IPS DF 6.9 (cell line): ENCODE results near the gene PPIE.

Experiments used
- DNase-seq: peaks from one replicate; pipeline ENCODE4 v3.0.0-alpha.2; 2013; ENCODE audit warnings: low read depth, low spot score
- H3K27ac ChIP-seq: one replicate; pipeline ENCODE4 v1.5.1; 2013; ENCODE audit warnings: low read length, control low read depth
- H3K27me3 ChIP-seq: 2 replicates; pipeline ENCODE4 v1.6.1; 2013; ENCODE audit warnings: mild to moderate bottlenecking, low read length; ENCODE audit not compliant: control insufficient read depth, insufficient read depth
- H3K36me3 ChIP-seq: 2 replicates; pipeline ENCODE4 v1.6.1; 2013; ENCODE audit warnings: low read length; ENCODE audit not compliant: control insufficient read depth, insufficient read depth
- H3K4me1 ChIP-seq: 2 replicates; pipeline ENCODE4 v1.6.1; 2013; ENCODE audit warnings: low read length; ENCODE audit not compliant: control insufficient read depth, insufficient read depth
- H3K4me3 ChIP-seq: 2 replicates; pipeline ENCODE4 v1.5.1; 2013; ENCODE audit warnings: mild to moderate bottlenecking, low read length
- H3K9me3 ChIP-seq: 2 replicates; pipeline ENCODE4 v1.6.1; 2013; ENCODE audit warnings: low read length, inconsistent platforms; ENCODE audit not compliant: control insufficient read depth, insufficient read depth
- WGBS: extraction: QIAGEN DNeasy Blood & Tissue Kit; methylation state at CpG from one replicate; pipeline ENCODE4 v1.1.7; 2013; ENCODE audit warnings: mixed read lengths, missing lambda C conversion rate; ENCODE audit not compliant: insufficient read length, insufficient coverage; 5-methylcytosine and 5-hydroxymethylcytosine counted together

PPIE gene

DNA sequence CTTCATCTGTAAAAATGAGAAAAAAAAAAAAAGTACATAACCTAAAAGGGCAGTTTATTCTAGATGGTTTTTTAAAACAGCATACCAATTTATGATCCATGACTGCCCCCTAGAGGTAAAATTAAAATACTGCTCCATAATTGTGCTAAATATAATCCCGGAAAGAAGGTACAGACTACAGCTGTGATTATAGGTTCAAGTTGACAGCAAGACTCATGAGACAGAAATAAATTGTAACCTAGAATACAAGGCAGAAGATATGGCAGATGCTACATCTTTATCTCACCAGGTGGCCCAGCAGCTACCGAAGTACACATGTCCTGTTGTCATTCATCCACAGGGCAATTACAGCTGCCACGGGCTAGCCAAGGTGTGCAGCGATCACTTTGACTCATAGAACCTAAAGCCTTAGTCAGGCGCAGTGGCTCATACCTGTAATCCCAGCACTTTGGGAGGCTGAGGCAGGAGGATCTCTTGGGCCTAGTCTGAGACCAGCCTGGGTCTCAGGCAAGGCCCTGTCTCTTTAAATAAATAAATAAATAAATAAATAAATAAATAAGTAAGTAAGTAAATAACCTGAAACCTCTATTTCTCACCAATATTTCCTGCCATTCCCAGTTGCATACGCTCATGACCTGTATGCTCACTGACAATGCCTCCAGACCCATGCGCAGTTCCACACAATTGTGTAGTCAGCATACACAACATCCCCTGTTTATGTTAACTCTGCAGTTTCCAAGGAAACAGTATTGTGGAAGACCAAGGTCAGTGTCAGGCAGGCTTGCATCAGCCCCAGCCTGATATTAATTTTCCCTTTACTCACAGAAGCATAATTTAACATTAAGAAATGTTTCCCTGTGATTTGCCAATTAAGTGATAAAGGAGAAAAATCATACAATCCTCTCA lies 18.3 kb upstream of the PPIE start:
- no peak overlapping the region for H3K4me3 ChIP-seq
- H3K9me3 ChIP-seq = no peaks in the 10 kb centered on the region
- no peak for DNase-seq
- no CpG with 5 or more reads among the region's 7 CpGs for whole genome bisulfite sequencing
- H3K27ac ChIP-seq = no peak overlapping the region
- H3K27me3 ChIP-seq = peaks cover 30% of the 10 kb centered on the region
- no peaks in the 10 kb centered on the region for H3K36me3 ChIP-seq
- H3K4me1 ChIP-seq = no peaks in the 10 kb centered on the region

DNA sequence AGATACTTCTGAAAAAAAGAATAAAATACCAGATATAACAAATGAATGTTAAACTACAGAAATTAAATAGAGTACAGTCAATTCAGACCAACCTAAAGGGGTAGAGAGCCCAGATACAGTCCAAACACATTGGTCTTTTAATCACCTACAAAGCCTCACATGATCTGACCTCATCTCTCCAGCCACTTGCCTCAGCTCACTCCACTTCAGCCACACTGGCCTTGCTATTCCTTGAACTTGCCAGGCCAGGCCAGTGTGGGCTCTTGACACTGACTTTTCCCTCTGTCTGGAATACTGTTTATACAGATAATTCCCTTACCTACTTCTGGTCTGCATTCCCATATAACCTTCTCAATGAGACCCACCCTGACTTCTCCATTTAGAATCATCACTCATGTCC lies 17.0 kb upstream of the PPIE start:
- H3K36me3 ChIP-seq = no peaks in the 10 kb centered on the region
- H3K27me3 ChIP-seq = peaks cover 26% of the 10 kb centered on the region
- H3K9me3 ChIP-seq = no peaks in the 10 kb centered on the region
- DNase-seq = no peak
- H3K27ac ChIP-seq = no peak overlapping the region
- H3K4me3 ChIP-seq = no peak overlapping the region
- H3K4me1 ChIP-seq = no peaks in the 10 kb centered on the region

DNA sequence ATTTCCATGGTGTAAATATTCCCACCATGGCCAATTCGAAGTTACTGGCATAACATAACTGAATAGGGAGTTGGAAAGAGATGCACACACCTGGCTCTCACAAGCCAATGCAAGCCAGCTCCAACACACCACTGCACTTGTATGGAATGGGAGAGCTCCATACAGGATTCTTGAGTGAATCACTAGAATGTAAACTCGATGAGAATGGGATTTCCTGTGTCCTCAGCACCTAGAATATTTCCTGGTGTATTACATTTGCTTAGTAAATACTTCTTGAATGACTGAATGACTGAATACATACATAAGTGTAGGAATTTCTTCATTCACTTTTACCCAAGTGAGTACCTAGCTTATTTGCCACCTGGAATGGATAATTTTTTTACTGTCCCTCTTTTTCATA lies 16.2 kb upstream of the PPIE start:
- Histone ChIP-seq H3K27ac (no peak overlapping the region), H3K36me3 (no peaks in the 10 kb centered on the region), H3K4me1 (no peaks in the 10 kb centered on the region), H3K4me3 (no peak overlapping the region), H3K27me3 (peaks cover 19% of the 10 kb centered on the region; the same call in 1 of the 2 replicates), H3K9me3 (no peaks in the 10 kb centered on the region)
- no CpG with 5 or more reads among the region's 2 CpGs for WGBS
- DNase-seq = no peak

DNA sequence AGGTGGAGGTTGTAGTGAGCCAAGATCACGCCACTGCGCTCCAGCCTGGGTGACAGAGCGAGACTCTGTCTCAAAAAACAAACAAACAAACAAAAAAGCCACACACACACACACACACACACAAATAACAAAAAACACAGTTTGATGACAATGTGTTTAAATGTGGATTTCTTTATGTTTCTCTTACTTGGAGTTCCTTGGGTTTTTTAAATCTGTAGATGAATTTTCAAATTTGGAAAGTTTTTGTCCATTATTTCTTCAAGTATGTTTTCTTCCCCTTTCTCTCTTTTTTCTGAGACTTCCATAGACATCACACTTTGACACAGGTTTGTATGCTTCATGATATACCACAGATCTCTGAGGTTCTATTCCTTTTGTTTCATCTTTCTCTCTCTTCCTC lies 12.1 kb upstream of the PPIE start:
- Histone ChIP-seq H3K36me3 (no peaks in the 10 kb centered on the region), H3K9me3 (no peaks in the 10 kb centered on the region), H3K27ac (no peak overlapping the region), H3K27me3 (peaks cover 15% of the 10 kb centered on the region), H3K4me3 (no peak overlapping the region), H3K4me1 (no peaks in the 10 kb centered on the region)
- no peak for DNase-seq
- WGBS = no CpG with 5 or more reads among the region's 3 CpGs

DNA sequence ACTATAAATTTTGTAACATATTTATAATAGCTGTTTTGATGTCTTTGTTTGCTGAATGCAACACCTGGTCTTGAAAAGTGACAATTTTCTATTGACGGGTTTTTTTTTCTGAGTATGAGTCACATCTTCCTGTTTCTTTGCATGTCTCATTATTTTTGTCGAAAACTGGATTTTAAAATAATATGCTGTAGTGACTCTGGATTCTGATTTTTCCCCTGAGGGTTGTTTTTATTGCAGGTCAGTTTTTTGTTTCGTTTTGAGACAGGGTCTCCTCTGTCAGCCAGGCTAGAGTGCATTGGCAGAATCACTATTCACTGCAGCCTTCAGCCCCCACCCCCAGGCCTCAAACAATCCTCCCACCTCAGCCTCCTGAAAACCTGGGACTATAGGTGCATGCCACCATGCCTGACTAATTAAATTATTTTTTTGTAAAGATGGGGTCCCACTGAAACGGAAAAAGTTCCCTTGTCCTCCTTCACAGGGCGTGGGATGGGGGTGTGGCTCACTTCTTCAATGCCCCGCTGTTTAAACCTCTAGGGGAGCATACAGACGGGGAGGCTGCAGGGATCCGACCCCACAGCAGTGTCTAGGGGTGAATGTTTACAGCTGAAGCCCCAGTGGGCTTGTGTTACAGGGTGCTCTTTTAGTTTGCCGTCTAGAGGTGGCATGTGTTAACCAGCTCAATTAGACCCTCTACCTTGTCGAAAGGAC lies 11.3 kb upstream of the PPIE start:
- Histone ChIP-seq H3K4me1 (no peaks in the 10 kb centered on the region), H3K27me3 (peaks cover 15% of the 10 kb centered on the region), H3K4me3 (no peak overlapping the region), H3K27ac (no peak overlapping the region), H3K9me3 (no peaks in the 10 kb centered on the region), H3K36me3 (no peaks in the 10 kb centered on the region)
- no peak for DNase-seq
- no CpG with 5 or more reads among the region's 10 CpGs for WGBS

DNA sequence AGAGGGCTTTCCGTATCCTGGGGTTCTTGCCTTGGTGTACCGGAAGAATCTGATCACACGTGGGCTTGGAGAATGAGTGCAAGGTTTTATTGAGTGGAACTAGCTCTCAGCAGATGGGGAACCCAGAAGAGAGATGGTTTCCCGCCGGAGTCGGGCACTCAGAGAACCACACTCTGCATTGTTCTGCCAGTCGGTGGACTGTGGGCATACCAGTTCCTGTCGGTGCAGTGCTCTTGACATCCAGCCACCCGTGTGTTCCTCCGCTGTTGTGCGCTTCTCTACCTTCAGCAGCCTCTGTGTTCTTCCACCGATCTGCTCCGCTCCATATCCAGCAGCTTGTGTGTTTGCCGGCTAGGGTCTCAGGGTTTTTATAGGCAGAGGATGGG lies 10.8 kb upstream of the PPIE start:
- H3K4me3 ChIP-seq = no peak overlapping the region
- H3K36me3 ChIP-seq = no peaks in the 10 kb centered on the region
- no peaks in the 10 kb centered on the region for H3K9me3 ChIP-seq
- H3K27ac ChIP-seq = no peak overlapping the region
- no peaks in the 10 kb centered on the region for H3K4me1 ChIP-seq
- no peak for DNase-seq
- no CpG with 5 or more reads among the region's 14 CpGs for WGBS
- peaks cover 18% of the 10 kb centered on the region for H3K27me3 ChIP-seq

DNA sequence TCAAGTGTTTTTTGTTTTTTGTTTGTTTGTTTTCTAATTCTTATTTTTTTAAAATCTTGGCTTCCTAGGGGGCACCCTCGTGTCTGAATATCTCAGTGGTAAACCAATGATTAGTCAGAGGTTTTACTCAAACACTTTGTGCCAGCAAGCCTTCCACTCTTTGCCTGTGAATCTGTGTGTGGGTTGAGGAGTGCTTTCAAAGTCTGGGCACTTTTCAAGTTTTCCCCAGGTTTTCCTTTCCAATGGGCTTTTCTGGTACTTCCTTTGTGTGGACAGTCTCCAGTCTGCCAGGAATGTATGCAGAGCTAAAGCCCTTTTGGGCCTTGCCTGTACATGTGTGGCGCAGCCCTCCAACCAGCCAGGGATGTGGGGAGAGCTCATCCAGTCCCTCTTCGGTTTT lies 9.7 kb upstream of the PPIE start:
- Histone ChIP-seq H3K27me3 (peaks cover 20% of the 10 kb centered on the region), H3K36me3 (no peaks in the 10 kb centered on the region), H3K4me1 (no peaks in the 10 kb centered on the region), H3K9me3 (no peaks in the 10 kb centered on the region), H3K4me3 (no peak overlapping the region), H3K27ac (no peak overlapping the region)
- DNase-seq = no peak
- no CpG with 5 or more reads among the region's 3 CpGs for WGBS

DNA sequence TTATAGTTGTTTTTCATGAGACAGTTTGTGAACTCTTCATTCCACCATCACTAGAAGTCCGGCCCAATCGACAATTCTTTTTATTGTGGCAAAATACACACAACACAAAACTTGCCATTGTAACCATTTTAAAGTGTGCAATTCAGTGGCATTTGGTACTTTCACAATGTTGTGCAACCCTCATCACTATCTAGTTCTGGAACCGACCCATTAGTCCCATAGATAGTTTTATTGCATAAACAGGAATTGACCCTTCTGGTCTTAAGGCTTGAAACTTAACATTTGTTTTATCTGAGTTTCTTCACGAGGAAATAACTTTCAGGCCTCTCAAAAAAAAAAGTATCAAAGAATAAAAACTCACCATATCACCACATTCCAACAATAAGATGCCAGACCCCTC lies 8.8 kb upstream of the PPIE start:
- no peak overlapping the region for H3K4me3 ChIP-seq
- H3K4me1 ChIP-seq = no peaks in the 10 kb centered on the region
- DNase-seq = no peak
- H3K36me3 ChIP-seq = no peaks in the 10 kb centered on the region
- WGBS = no CpG with 5 or more reads among the region's 4 CpGs
- no peaks in the 10 kb centered on the region for H3K9me3 ChIP-seq
- peaks cover 20% of the 10 kb centered on the region for H3K27me3 ChIP-seq
- no peak overlapping the region for H3K27ac ChIP-seq

DNA sequence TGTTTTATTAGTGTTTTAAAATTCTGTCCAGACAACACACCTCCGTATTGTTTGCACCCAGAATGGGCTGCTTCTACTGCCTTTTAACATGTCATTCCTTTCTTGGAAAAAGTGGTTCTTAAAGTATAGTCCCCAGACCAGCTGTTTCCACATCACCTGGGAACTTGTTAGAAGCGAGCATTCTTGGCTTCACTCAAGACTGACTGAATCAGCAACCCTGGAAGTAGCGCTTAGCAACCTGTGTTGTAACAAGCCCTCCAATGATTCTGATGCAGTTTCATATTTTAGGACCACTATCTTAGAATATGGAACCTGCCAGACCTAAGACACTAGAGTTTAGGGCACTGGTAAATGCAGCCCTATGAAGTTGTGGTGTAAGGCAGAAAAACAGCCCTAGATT lies 6.0 kb upstream of the PPIE start:
- no peak overlapping the region for H3K27ac ChIP-seq
- no CpG with 5 or more reads among the region's 3 CpGs for WGBS
- no peaks in the 10 kb centered on the region for H3K9me3 ChIP-seq
- no peak for DNase-seq
- H3K4me3 ChIP-seq = no peak overlapping the region
- peaks cover 2% of the 10 kb centered on the region for H3K4me1 ChIP-seq
- H3K36me3 ChIP-seq = no peaks in the 10 kb centered on the region
- peaks cover 27% of the 10 kb centered on the region for H3K27me3 ChIP-seq

DNA sequence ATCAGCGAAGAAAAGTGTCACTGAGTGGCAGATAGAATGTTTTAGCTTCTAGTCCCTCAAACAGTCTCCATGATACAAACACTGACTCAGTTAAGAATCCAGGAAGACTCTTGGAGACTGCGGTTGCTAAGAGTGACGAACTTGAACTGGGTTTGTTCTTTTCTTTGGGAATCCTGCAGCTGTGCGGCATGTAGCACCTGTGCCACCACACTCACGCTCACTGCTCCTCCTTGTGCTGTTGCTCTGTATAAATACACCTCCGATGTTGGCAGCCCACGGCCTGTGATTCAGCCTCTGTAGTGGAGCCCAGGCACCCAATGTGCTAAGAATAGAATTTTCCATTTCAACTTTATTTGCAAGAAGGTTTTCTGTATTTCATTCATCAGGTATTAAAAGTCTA lies 5.5 kb upstream of the PPIE start:
- H3K27me3 ChIP-seq = peaks cover 23% of the 10 kb centered on the region
- DNase-seq = no peak
- no peaks in the 10 kb centered on the region for H3K9me3 ChIP-seq
- peaks cover 2% of the 10 kb centered on the region for H3K4me1 ChIP-seq
- no CpG with 5 or more reads among the region's 7 CpGs for WGBS
- H3K36me3 ChIP-seq = no peaks in the 10 kb centered on the region
- H3K4me3 ChIP-seq = no peak overlapping the region
- no peak overlapping the region for H3K27ac ChIP-seq
